ENCODE data around the gene UBE2E1.
"Not testable (repeated sequence)": the region's sequence is repeated elsewhere in the genome, so short reads cannot be mapped to it uniquely, and the experiment has no call there.

Gene UBE2E1

GRCh38 chr3:23843869-23844268 is 38.1 kb downstream of the UBE2E1 start:
- no peak overlapping the region for H3K4me3 ChIP-seq (ENCODE audit: low read depth, low read length)
- TF ChIP-seq MYC (IDR thresholded peaks at IDR 0.05; ENCODE audit: low read depth, low read length) (no peak), POLR2A (IDR thresholded peaks at IDR 0.05; ENCODE audit: extremely low read depth, insufficient read length) (no peak), CTCF (IDR thresholded peaks at IDR 0.05; ENCODE audit: low read depth, low read length) (no peak), MAX (IDR thresholded peaks at IDR 0.05; ENCODE audit: low read depth, low read length) (no peak)
- no peak for DNase-seq (ENCODE audit: low read depth)

GRCh38 chr3:23845326-23846216 is 39.8 kb downstream of the UBE2E1 start:
- DNase-seq (ENCODE audit: low read depth): no peak
- TF ChIP-seq CTCF (IDR thresholded peaks at IDR 0.05; ENCODE audit: low read depth, low read length): no peak
- no peak for TF ChIP-seq MYC (IDR thresholded peaks at IDR 0.05; ENCODE audit: low read depth, low read length)
- TF ChIP-seq POLR2A (IDR thresholded peaks at IDR 0.05; ENCODE audit: extremely low read depth, insufficient read length): no peak
- no peak for TF ChIP-seq MAX (IDR thresholded peaks at IDR 0.05; ENCODE audit: low read depth, low read length)

GRCh38 chr3:23849462-23849861 is 43.7 kb downstream of the UBE2E1 start:
- not testable (repeated sequence) for DNase-seq (ENCODE audit: low read depth); H3K4me3 ChIP-seq (ENCODE audit: low read depth, low read length)

More at GRCh38 chr3:23845326-23846216, 39.8 kb downstream of the UBE2E1 start:
- no peak overlapping the region for H3K4me3 ChIP-seq (ENCODE audit: low read depth, low read length)

GRCh38 chr3:23856286-23856685 is 50.5 kb downstream of the UBE2E1 start:
- TF ChIP-seq MYC (IDR thresholded peaks at IDR 0.05; ENCODE audit: low read depth, low read length) (no peak), CTCF (IDR thresholded peaks at IDR 0.05; ENCODE audit: low read depth, low read length) (no peak), POLR2A (IDR thresholded peaks at IDR 0.05; ENCODE audit: extremely low read depth, insufficient read length) (no peak)
- no peak for DNase-seq (ENCODE audit: low read depth)
- no peak overlapping the region for H3K4me3 ChIP-seq (ENCODE audit: low read depth, low read length)

- no peak overlapping the region for H3K4me3 ChIP-seq (ENCODE audit: low read depth, low read length)
- TF ChIP-seq MYC (IDR thresholded peaks at IDR 0.05; ENCODE audit: low read depth, low read length): no peak
- TF ChIP-seq CTCF (IDR thresholded peaks at IDR 0.05; ENCODE audit: low read depth, low read length): no peak
- no peak for TF ChIP-seq POLR2A (IDR thresholded peaks at IDR 0.05; ENCODE audit: extremely low read depth, insufficient read length)
- no peak for TF ChIP-seq MAX (IDR thresholded peaks at IDR 0.05; ENCODE audit: low read depth, low read length)
- DNase-seq (ENCODE audit: low read depth): no peak
Measured at GRCh38 chr3:23859012-23859743, 53.4 kb downstream of the UBE2E1 start.

- no peak for DNase-seq (ENCODE audit: low read depth)
- H3K4me3 ChIP-seq (ENCODE audit: low read depth, low read length): no peak overlapping the region
- no peak for TF ChIP-seq MYC (IDR thresholded peaks at IDR 0.05; ENCODE audit: low read depth, low read length)
- no peak for TF ChIP-seq POLR2A (IDR thresholded peaks at IDR 0.05; ENCODE audit: extremely low read depth, insufficient read length)
- no peak for TF ChIP-seq CTCF (IDR thresholded peaks at IDR 0.05; ENCODE audit: low read depth, low read length)
- TF ChIP-seq MAX (IDR thresholded peaks at IDR 0.05; ENCODE audit: low read depth, low read length): no peak
Measured at GRCh38 chr3:23859839-23860382, 54.2 kb downstream of the UBE2E1 start.

Measured in NB4 (cell line).